Activated CD8-positive, alpha-beta memory T cell treated with anti-CD3 and anti-CD28 coated beads, Interleukin-2, amount 50 U/mL, for 48 hours (primary cell): ENCODE results near the gene TLR2.
A peak's percentile ranks its signal among the peaks of the same experiment; 100 is the strongest.

ENCODE experiments used
- DNase-seq: peaks from one replicate; pipeline ENCODE4 v3.0.0-alpha.2; 2020

The TLR2 gene

DNA sequence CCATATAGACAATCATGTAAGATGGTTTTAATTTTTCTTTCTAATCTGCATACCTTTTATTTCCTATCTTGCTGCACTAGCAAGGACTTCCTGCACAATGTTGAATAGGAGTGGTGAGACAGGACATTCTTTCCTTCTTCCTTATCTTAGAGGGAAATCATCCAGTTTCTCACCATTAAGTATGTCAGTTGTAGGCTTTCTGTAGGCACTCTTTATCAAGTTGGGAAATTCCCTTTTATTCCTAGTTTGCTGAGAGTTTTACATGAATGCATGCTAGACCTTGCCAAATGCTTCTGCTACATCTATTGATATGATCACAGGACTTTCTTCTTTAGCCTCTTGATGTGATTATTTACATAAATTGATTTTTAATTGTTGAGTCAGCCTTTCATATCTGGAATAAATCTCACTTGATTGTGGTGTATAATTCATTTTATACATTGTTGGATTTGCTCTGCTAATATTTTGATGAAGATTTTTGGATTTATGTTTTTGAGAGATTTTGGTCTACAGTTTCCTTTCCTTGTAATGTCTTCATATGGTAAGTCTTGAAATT lies 51.9 kb downstream of the TLR2 start:
- no peak for DNase-seq

GRCh38 chr4:153741541-153741940 lies 57.5 kb downstream of the TLR2 start:
- no peak for DNase-seq

DNA sequence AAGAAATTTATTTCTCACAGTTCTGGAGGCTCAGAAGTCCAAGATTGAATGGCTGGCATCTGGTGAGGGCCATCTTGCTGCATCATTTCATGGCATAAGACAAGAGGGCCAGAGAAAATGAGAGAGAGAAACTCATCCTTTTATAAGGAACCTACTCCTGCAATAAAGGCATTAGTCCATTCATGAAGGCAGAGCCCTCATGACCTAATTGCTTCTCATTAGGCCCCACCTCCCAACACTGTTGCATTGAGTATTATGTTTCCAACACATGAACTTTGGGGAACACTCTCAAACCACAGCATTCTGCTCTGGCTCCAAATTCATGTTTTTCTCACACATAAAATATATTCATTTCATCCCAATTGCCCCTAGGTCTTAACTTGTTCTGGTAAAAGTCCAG lies 61.6 kb downstream of the TLR2 start:
- no peak for DNase-seq

GRCh38 chr4:153747406-153747955 lies 63.4 kb downstream of the TLR2 start:
- no peak for DNase-seq

- DNase-seq = no peak
These were observed 64.3 kb downstream of the TLR2 start for GRCh38 chr4:153748378-153748777.

DNA sequence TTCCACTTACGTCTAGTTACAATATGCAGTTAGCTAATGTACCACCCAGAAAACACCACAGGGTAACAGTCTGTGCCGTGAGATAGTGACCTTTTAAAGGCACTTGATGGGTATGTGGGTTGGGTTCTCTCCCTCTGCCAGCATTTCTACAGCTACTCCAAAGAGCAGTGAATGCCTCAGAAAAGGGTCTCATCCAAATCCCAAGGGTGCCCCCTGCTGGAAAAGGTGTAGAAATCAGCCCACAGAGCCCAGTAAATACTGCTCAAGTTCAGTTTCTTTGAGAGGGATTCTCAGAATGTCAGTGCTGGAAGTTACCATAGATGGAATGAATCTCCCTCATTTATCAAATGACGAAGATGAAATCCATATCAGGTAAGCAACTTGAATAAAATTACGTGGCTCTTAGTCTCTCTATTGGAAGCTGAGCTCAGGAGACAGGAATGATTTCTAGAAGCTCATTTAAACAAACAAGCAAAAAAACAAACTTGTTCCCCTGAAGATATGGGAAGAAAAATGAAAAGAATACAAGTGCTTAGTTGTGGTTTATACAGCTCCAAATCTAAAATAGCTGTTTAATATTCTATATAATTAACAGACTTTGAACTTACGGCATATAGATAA lies 66.2 kb downstream of the TLR2 start:
- peak; percentile 75 for DNase-seq

DNA sequence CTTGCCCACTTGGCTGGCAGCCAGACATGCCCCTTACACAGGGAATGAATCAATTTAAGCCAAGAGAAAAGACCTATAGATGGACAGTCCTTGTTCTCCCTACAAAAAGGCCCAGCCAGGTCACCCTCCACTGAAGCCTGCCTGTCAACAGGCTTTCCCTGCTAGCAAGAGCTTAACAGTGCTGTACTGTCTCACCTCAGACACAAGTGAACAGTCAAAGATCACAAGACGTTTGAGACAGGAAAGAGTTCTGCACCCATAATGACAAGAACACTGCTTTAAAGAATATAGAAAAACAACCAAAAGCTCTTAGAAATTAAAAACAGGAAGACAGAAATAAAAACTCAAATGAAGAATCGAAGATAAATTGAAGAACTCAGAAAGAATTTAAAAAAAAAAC lies 71.1 kb downstream of the TLR2 start:
- no peak for DNase-seq
